Stimulated activated naive CD8-positive, alpha-beta T cell treated with anti-CD3 and anti-CD28 coated beads, Interleukin-15, amount 100 ng/mL, for 72 hours (primary cell): Measurements from ENCODE around the gene PDE4D.

Experiments used
- ATAC-seq: fragments of 150-1000 bp; cut with Tn5 transposase; 2 replicates; pipeline ENCODE4 v1.10.0; 2021; ENCODE audit warnings: mild to moderate bottlenecking, moderate library complexity
- DNase-seq, 2 donors: peaks; one replicate each; pipeline ENCODE4 v3.0.0; 2021 to 2022
- H3K27ac Mint-ChIP-seq, 2 donors: one replicate each; pipeline ENCODE4 v1.8.0; 2022; ENCODE audit warnings: mild to moderate bottlenecking in 2 of 2, mixed read lengths in 2 of 2, moderate library complexity in 2 of 2
- H3K27me3 Mint-ChIP-seq: one replicate; pipeline ENCODE4 v1.8.0; 2022; ENCODE audit warnings: mixed read lengths
- H3K4me1 Mint-ChIP-seq: one replicate; pipeline ENCODE4 v1.8.0; 2022; ENCODE audit warnings: mild to moderate bottlenecking, mixed read lengths
- H3K4me3 Mint-ChIP-seq, 2 donors: one replicate each; pipeline ENCODE4 v1.8.0; 2022; ENCODE audit warnings: mild to moderate bottlenecking in 2 of 2, mixed read lengths in 2 of 2, moderate library complexity in 1 of 2
- H3K9me3 Mint-ChIP-seq, 2 donors: one replicate each; pipeline ENCODE4 v1.8.0; 2022; ENCODE audit warnings: mixed read lengths in 2 of 2

The PDE4D gene

DNA sequence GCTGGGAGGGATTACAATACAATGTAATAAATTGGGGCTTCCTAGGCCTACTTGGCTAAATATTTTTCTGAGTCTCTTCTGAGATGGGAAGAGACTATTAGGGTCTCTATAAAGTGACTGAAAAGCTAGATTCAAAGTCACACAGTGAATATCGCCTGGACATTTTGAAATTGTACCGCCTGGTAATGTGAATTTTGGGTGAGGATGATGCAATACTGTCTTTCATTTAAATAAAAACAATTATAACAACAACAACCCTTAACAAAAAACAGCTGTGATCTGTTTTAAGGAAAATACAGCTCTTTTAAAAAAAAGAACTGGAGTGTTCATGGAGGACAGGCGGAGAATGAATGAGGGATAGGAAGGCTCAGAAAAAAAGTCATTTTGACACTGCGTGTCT lies 695.6 kb downstream of the PDE4D start:
- H3K9me3 Mint-ChIP-seq, result no peaks in the 10 kb centered on the region
- H3K4me1 Mint-ChIP-seq, result no peaks in the 10 kb centered on the region
- no peak overlapping the region for H3K4me3 Mint-ChIP-seq
- DNase-seq (no peak), ATAC-seq (no peak)
- H3K27ac Mint-ChIP-seq, result no peak overlapping the region
- H3K27me3 Mint-ChIP-seq, result peaks cover 7% of the 10 kb centered on the region

DNA sequence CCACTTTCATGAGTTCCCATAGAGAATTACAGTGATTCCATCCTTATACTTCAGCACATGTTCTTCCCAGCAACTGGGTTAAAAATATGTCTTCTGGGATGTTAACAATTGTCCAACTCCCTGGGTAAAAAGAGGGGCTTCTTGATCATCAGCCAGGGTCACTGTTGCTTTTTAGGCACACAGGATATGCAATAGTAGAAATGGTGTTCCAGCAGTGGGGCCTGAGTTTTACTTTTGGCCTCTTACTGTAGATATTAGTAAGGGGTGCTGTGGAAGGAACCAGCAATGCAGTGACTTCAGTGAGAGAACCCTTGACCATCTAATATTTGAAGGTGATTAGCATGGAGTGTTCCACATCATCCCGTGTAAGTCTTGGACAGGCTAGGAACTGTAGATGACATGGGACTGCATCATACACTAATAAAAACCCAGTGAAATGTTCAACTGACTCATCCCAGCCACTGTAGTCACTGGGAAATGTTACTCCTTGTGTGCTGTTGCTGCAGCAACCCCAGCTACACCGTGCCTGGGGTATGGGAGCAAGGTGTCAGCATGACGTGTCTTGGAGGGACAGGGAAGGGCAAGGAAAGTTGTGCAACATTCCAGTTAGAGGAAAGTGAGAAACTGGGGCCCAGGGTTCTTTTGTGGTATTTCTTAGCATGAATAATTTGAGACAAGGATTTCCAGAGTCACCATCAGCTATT lies 699.8 kb downstream of the PDE4D start:
- ATAC-seq (no peak), DNase-seq (no peak)
- H3K27me3 Mint-ChIP-seq, result peaks cover 13% of the 10 kb centered on the region
- H3K4me1 Mint-ChIP-seq, result peaks cover under 1% of the 10 kb centered on the region
- H3K9me3 Mint-ChIP-seq, result no peaks in the 10 kb centered on the region
- H3K27ac Mint-ChIP-seq, result no peak overlapping the region
- no peak overlapping the region for H3K4me3 Mint-ChIP-seq

DNA sequence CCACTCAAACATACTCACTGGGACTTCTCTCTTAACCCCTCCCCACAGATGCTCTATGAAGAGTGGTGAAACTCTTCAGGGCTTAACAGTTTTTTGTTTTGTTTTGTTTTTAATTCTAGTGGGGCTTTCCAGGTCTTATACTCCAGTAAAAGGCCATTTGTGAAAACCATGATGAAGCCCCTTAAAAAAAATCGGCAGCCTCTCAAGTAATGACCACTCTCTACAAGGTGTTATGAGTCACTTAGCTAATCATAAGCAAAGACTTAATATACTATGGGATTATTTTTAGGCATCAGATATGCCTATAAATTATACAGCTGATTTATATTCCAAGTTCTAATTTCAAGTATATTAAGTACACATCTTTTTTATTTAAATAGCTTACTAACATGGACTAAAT lies 702.8 kb downstream of the PDE4D start:
- ATAC-seq, result no peak
- Mint-ChIP-seq H3K9me3 (no peaks in the 10 kb centered on the region), H3K27ac (no peak overlapping the region), H3K27me3 (peaks cover 24% of the 10 kb centered on the region), H3K4me1 (peaks cover 8% of the 10 kb centered on the region), H3K4me3 (no peak overlapping the region)
- DNase-seq, result no peak

DNA sequence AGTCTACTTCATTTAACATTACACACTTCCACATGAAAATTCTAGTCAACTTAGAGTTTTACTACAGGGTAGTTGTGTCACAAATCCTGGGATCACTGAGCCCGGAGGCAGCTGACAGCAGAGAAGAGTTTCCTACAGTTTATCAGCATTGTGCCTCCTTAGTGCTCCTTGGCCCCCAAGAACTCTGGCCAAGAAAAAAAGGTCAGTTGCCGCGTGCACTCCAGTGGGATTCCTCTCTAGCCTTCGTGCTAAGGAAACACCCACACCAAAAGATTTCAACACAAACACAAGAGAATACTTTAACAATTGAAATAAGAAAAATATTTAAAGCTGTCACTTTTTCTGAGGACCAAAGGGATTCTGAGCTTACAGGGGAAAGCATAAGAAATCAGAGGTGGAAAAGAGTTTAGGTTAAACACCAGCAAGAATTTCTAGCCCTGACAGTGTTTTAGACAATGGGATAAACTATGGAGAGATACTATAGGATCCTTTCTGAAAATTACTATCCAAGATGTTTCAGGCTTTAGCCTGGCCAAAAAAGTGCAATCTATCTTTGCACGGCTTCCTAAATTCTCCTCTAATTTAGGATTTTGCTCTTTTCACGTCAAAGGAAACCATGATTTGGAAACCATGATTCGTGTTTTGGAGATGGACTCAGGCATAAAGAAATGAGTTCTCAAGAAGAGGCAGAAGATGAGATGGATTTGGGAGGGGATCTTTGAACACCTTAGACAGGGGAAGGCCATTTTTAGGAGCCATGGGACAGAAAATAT lies 703.9 kb downstream of the PDE4D start:
- DNase-seq (no peak), ATAC-seq (no peak)
- Mint-ChIP-seq H3K27me3 (peaks cover 24% of the 10 kb centered on the region), H3K9me3 (no peaks in the 10 kb centered on the region), H3K27ac (no peak overlapping the region), H3K4me3 (no peak overlapping the region), H3K4me1 (peaks cover 8% of the 10 kb centered on the region)

DNA sequence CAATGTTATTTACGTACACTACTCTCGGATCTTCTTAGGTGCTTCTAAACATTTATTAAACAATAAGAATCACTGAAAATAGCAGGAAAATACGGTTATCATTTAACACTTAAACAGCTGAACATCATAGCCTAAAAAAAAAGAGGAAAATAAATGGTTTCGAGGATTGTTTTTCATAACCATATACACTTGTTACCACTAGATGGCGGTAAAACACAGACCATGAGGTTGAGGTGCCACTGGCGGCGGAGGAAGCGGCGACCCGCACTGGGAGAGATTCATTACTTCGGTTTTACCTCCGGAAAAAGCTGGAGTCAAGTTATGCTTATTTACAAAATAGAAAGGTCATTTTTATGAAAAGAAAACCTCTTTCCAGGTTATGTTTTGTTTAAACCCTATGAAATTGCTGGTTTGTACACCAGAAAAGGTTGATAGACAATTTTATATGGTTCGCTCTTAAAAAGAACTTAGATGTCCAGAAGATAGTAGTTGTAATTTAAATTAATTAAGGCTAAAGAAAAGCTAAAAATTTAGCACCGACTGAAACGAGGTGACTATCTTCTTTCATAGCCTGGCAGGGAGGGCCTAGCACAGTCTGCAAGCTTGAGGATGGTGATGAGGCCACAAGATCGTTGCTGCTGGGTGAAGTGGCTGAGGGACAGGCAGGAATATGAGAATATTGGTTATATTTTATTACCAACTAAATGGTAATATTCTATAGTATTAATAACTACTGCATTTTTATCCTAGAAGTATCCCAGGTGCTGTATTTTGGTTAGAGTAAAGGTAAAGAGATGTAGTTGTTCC lies 704.9 kb downstream of the PDE4D start:
- peak overlapping the region; percentile 7 to 56 for H3K4me3 Mint-ChIP-seq

DNA sequence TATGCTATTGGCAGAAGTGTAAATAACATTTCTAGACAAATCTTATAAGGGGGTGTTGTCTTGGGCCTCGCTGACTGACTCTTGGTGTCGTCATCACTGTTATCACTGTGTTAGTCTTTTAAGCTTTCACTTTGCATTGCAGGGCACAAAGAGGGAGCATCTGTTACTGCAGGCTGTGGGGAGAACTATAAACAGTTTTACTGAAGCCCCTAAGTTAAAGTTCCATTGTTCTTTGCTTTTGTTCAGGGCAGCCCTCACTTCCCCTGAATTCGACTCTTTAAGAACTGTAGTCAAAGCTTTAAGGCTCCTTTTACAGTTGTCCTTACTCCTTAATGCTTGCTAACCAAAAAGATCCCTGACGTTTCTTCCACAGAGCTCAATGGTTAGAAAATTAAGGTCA lies 705.7 kb downstream of the PDE4D start:
- ATAC-seq, result no peak
- no peak overlapping the region for H3K27ac Mint-ChIP-seq
- peaks cover 24% of the 10 kb centered on the region for H3K27me3 Mint-ChIP-seq

More for the DNA sequence above, 704.9 kb downstream of the PDE4D start:
- Mint-ChIP-seq H3K27me3 (peaks cover 24% of the 10 kb centered on the region), H3K27ac (peak overlapping the region in 1 of 2 donors; percentile 19), H3K9me3 (no peaks in the 10 kb centered on the region), H3K4me1 (peaks cover 8% of the 10 kb centered on the region)
- ATAC-seq (peak; percentile 76), DNase-seq (peak; percentile 48 to 54)

DNA sequence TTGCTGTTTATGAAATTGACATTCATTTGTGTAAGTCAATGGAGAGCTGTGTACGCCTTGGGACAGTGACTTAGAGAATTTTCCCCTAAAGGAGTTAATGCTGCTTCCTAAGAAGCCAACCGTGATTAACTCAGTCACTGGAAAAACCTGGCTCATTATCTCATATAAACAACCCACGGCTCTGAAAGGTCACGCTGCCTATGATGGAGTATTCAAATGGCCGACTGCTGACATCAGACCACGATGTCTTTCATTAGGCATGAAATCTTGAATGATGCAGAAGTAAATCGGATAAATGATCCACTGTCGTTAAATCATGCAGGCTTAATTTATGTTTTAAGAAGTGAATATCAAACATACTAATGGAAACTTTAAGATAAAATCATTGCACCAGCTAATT lies 706.9 kb downstream of the PDE4D start:
- Mint-ChIP-seq H3K27ac (no peak overlapping the region), H3K27me3 (peaks cover 24% of the 10 kb centered on the region), H3K4me1 (peaks cover 8% of the 10 kb centered on the region), H3K4me3 (no peak overlapping the region), H3K9me3 (no peaks in the 10 kb centered on the region)
- DNase-seq (no peak), ATAC-seq (no peak)

More for the DNA sequence above, 705.7 kb downstream of the PDE4D start:
- no peak for DNase-seq
- Mint-ChIP-seq H3K4me3 (no peak overlapping the region), H3K4me1 (peaks cover 8% of the 10 kb centered on the region), H3K9me3 (no peaks in the 10 kb centered on the region)

DNA sequence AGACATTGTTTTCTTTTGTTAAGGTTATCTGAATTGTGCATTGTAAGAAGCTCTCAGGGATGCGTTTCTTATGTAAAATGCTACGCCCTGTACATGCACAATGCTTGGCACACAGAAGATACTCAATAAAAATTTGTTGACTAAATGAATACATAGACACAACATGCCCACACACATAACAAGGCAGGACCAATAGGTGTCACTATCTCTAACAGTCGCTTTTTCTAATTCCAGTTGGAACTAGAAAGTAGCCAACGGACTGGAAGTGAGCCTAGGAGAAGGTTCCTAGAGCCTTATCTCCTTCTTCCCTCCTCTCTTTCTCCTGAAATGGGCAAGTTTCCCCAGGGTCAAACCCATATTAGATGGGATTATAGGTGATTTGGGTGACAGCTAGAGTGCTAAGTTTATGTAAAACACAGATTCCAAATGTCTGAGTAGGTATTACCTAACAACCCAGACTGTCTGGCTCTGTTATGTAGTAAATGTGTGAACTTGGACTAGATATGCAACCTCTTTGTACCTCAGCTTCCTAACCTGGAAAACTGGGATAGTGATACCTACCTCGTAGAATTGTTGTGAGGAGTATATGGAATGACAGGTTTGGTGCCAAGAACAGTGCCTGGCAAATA lies 707.7 kb downstream of the PDE4D start:
- no peak overlapping the region for H3K4me3 Mint-ChIP-seq
- DNase-seq, result no peak
- no peaks in the 10 kb centered on the region for H3K9me3 Mint-ChIP-seq
- peaks cover 24% of the 10 kb centered on the region for H3K27me3 Mint-ChIP-seq
- peaks cover 8% of the 10 kb centered on the region for H3K4me1 Mint-ChIP-seq
- peak overlapping the region in 1 of 2 donors; percentile 10 for H3K27ac Mint-ChIP-seq
- no peak for ATAC-seq

DNA sequence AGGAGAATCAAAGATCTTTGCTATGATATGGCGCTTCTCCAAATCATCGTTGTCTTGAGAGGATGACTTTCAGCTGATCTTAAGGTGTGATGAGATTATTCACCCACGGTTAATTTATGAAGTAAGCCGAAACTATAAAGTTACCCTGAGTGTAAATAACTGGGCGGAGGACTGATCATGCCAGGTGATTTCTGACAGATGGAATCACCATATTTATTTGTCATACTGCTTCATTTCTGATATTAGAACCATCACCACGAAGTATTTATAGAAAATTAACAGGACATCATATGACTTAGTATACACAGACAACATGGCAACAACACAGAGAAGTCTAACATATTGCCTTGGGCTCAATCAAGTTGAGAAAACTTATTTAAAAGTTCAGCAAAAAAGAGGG lies 708.8 kb downstream of the PDE4D start:
- H3K27me3 Mint-ChIP-seq, result peaks cover 20% of the 10 kb centered on the region
- H3K4me1 Mint-ChIP-seq, result peaks cover 8% of the 10 kb centered on the region

DNA sequence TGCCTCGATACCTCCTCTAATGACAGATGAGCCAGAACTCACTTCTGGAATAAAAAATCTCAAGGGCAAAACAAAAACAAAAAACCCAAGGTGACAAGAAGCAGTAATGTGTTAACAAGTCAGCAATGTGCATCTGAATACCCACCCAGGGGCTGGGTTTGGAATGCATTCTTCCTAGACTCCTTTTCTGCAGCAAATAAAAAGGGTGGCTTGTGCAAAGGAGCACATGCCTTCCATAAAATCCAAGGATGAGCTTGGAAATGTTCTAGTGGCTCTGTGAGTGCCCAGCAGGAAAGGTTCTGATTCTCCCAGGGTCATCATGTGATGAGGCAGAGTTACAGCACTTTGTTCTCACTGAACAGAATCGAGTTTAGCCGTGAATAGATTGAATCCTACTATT lies 710.8 kb downstream of the PDE4D start:
- H3K27ac Mint-ChIP-seq, result no peak overlapping the region
- DNase-seq, result no peak
- peaks cover 9% of the 10 kb centered on the region for H3K4me1 Mint-ChIP-seq
- peaks cover 1% of the 10 kb centered on the region for H3K27me3 Mint-ChIP-seq
- ATAC-seq, result no peak
- no peak overlapping the region for H3K4me3 Mint-ChIP-seq
- H3K9me3 Mint-ChIP-seq, result no peaks in the 10 kb centered on the region

More for the DNA sequence above, 708.8 kb downstream of the PDE4D start:
- Mint-ChIP-seq H3K27ac (no peak overlapping the region), H3K4me3 (no peak overlapping the region), H3K9me3 (no peaks in the 10 kb centered on the region)
- DNase-seq (no peak), ATAC-seq (no peak)

DNA sequence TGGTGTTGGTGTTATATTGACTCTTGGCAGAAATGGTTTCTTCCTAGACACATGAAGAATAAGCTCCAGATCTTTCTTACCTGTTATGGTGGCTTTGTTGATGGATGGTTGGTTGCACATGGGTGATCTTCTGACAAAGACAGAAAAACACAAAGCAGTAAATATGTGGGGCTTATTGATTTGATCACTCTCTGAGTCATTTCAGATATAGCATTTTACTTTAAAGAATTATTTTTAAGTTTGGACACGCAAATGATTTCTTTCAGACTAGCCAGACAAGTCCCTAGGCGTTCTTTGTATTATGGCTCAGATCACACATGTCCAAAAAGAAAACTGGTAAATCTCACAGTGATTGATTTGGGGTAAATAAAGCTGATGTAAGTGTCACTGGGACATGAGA lies 713.0 kb downstream of the PDE4D start:
- H3K9me3 Mint-ChIP-seq, result no peaks in the 10 kb centered on the region
- H3K4me3 Mint-ChIP-seq, result no peak overlapping the region
- H3K27ac Mint-ChIP-seq, result no peak overlapping the region
- H3K4me1 Mint-ChIP-seq, result peaks cover 12% of the 10 kb centered on the region
- ATAC-seq, result no peak
- no peaks in the 10 kb centered on the region for H3K27me3 Mint-ChIP-seq
- no peak for DNase-seq

DNA sequence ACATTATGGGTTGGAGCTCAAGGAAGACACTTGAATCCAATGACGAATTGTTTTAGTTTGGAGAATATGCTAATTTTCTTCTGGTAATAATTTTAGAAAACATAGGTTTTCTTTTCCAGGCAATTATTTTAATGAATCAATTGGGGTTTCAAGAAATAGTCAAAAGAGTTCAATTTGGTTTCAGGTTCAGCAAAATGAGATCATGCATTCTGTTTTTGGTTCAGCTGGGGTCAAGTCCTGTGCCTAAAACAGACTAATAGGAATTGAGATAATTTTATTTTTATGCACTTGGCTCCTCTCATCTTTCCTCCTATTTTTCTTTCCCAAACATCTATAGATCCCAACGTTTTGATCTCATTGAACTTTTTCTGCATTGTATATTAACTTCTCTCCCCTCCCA lies 713.8 kb downstream of the PDE4D start:
- Mint-ChIP-seq H3K27me3 (no peaks in the 10 kb centered on the region), H3K9me3 (no peaks in the 10 kb centered on the region), H3K4me1 (peaks cover 12% of the 10 kb centered on the region), H3K4me3 (no peak overlapping the region), H3K27ac (no peak overlapping the region)
- ATAC-seq, result no peak
- DNase-seq, result no peak

DNA sequence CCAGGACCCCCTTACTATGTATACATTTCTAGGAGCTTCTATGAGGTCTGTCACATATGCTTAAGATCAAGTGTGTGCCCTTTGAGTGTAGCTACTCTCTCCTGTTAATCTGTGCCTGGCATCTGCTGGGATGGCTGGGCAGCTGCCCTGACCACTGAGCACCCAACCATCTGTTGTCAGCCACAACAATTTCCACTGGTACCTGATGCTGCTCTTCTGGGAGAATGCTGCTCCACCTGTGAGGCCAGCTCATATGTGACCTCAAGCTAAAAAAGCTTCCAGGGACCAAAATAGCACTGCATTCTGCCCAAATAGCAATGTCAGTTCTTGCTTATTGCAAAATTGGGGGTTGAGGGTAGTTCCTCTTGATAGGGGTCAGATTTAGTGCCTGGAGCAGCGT lies 715.0 kb downstream of the PDE4D start:
- H3K27me3 Mint-ChIP-seq, result no peaks in the 10 kb centered on the region
- peaks cover 12% of the 10 kb centered on the region for H3K4me1 Mint-ChIP-seq
- DNase-seq, result no peak

DNA sequence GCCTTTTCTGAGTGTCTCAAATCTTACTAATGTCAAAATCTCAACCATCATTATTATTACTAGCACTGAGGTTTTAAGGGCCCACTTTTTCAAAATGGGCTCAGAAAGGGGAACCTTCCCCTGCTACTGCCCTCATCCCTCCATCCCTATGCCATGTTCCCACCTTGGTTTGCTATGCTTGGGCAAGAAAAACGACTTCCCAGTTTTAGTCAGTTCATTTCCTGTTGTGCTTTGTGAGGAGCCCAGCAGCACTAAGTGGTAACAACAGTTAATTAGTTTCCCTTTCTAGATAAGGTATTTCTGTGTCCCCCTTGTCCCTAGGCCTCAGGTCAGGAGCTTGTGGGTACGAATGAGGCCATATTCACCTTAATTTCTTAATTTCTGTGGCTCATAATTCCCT lies 715.5 kb downstream of the PDE4D start:
- Mint-ChIP-seq H3K4me3 (no peak overlapping the region), H3K4me1 (peaks cover 12% of the 10 kb centered on the region), H3K9me3 (no peaks in the 10 kb centered on the region), H3K27ac (peak overlapping the region; percentile 38 to 76), H3K27me3 (no peaks in the 10 kb centered on the region)
- DNase-seq, result no peak
- peak; percentile 45 for ATAC-seq

More for the DNA sequence above, 715.0 kb downstream of the PDE4D start:
- Mint-ChIP-seq H3K9me3 (no peaks in the 10 kb centered on the region), H3K4me3 (peak overlapping the region in 1 of 2 donors; percentile 10), H3K27ac (peak overlapping the region in 1 of 2 donors; percentile 27)
- ATAC-seq, result no peak

DNA sequence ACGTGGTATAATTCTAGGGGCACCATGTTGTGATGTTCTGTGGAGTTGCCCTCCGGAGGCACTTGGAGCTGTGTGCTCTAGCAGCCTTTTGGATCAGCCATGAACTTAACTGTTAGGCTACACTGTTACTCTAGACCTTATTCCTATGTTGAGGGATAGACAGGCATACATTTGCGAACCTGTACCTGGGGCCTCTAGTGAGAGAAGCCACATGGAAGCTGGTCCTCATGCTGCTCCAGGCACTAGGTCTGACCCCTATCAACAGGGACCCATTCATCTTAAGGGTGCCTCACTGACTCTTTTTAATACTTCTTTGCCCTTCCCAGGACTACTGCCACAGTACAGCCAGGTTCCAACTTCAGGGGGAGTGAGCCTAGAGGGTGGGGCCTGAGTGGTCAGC lies 715.9 kb downstream of the PDE4D start:
- H3K4me1 Mint-ChIP-seq, result peaks cover 12% of the 10 kb centered on the region
- H3K27me3 Mint-ChIP-seq, result no peaks in the 10 kb centered on the region
- ATAC-seq (no peak), DNase-seq (no peak)
- no peak overlapping the region for H3K4me3 Mint-ChIP-seq
- H3K9me3 Mint-ChIP-seq, result no peaks in the 10 kb centered on the region
- H3K27ac Mint-ChIP-seq, result peak overlapping the region in 1 of 2 donors; percentile 76
